Activated T-cell treated with anti-CD3 and anti-CD28 coated beads, Interleukin-2, amount 50 U/mL, for 1 hour (primary cell): ENCODE measurements around the gene HEATR5B.
"Not testable (repeated sequence)": the region's sequence is repeated elsewhere in the genome, so short reads cannot be mapped to it uniquely, and the experiment has no call there.

Experiments used
- DNase-seq: peaks from one replicate; pipeline ENCODE4 v3.0.0-alpha.2; 2020

The HEATR5B gene

GRCh38 chr2:37061013-37061711, 23.0 kb downstream of the HEATR5B start:
- DNase-seq = no peak

DNA sequence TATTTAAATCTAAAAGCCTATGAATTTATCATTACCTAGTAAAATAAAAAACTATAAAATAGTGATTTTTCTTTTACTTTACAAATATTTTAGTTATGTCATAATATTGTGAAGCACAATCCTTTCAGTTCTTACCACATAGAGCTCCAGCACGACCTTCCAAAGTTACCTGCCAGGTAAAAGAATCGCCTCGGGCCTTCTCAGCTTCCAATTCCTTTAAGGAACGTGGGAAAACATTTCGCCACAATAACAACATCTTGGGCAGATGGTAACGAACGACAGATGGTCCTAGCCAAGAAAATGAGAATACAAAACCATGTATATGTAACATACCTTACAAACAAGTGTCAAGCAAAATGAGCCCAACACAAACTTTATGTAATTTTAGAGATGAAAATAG, 23.7 kb downstream of the HEATR5B start:
- DNase-seq = no peak

- no peak for DNase-seq
Measured at GRCh38 chr2:37059841-37060240, 24.3 kb downstream of the HEATR5B start.

- DNase-seq = no peak
Measured at GRCh38 chr2:37052600-37053332, 31.4 kb downstream of the HEATR5B start.

DNA sequence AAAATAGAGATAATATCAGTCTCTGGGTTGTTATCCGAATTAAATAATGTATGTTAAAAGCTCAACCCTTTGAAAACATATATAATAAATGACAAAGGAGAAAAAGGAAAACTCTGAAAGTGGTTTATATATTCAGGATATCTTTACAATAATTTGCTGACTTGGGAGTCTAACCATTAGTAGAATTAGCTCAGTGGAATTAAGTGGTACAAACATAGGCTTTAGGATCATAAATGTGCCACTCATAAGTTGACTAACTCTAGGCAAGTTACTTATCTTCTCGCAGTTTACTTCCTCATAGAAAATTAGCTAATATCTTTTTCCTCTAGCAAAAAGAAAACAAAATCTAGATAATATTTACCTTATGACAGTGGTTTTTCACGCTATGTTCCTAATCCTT, 44.6 kb downstream of the HEATR5B start:
- no peak for DNase-seq

GRCh38 chr2:37037771-37038170, 46.4 kb downstream of the HEATR5B start:
- no peak for DNase-seq

DNA sequence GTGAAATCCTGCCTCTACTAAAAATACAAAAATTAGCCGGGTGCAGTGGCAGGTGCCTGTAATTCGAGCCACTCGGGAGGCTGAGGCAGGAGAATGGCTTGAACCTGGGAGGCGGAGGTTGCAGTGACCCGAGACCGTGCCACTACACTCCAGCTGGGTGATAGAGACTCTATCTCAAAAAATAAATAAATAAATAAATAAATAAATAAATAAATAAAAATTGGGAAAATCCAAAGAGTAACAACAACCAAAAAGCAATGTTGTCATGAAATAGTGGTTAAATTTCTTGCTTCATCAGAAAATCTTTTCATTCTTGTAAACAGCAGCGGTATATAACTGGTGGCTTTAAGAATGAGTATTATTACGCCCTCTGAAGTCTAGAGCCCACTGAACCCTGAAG, 54.4 kb downstream of the HEATR5B start:
- DNase-seq = no peak

- no peak for DNase-seq
Measured at GRCh38 chr2:37026050-37026449, 58.1 kb downstream of the HEATR5B start.

- no peak for DNase-seq
Measured at GRCh38 chr2:37020887-37021796, 63.0 kb downstream of the HEATR5B start.

GRCh38 chr2:37020212-37020886, 63.8 kb downstream of the HEATR5B start:
- no peak for DNase-seq

DNA sequence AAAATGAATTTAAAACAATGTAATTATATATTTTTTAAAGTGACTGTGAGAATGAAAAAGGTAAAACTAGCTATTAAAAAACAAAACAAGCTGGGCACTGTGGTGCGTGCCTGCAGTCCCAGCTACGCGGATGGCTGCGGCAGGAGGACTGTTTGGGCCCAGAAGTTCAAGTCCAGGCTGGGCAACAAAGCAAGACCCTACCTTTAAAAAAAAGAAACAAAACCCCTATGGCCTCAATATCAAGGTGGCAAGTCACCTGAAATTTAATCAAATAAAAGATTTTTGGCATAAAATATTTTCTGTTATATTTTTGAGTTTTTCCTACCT, 70.9 kb downstream of the HEATR5B start:
- no peak for DNase-seq

DNA sequence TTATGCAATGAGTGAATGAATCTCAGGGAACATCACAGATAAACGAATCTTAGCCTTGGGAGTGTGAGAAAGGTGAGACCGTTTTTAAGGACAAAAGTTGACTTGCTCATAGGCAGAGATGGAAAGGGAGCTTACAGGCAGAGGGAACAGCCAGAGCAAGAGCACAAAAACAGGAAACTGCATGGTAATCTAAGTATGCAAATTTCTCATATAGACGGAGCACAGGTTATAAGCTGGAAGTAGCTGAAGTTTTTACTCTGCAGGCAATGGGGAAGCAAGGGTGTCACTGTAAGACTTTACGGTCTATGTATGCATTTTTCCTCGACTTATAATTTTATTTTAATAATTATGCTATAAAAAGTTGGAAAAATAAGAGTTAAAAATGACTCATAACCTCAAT, 73.0 kb downstream of the HEATR5B start:
- no peak for DNase-seq

- DNase-seq = no peak
Measured at GRCh38 chr2:37005118-37005868, 78.9 kb downstream of the HEATR5B start.

- no peak for DNase-seq
Measured at GRCh38 chr2:37000988-37001556, 83.1 kb downstream of the HEATR5B start.

GRCh38 chr2:37000318-37000717, 83.9 kb downstream of the HEATR5B start:
- DNase-seq = no peak

GRCh38 chr2:36999416-36999815, 84.8 kb downstream of the HEATR5B start:
- DNase-seq = not testable (repeated sequence)

DNA sequence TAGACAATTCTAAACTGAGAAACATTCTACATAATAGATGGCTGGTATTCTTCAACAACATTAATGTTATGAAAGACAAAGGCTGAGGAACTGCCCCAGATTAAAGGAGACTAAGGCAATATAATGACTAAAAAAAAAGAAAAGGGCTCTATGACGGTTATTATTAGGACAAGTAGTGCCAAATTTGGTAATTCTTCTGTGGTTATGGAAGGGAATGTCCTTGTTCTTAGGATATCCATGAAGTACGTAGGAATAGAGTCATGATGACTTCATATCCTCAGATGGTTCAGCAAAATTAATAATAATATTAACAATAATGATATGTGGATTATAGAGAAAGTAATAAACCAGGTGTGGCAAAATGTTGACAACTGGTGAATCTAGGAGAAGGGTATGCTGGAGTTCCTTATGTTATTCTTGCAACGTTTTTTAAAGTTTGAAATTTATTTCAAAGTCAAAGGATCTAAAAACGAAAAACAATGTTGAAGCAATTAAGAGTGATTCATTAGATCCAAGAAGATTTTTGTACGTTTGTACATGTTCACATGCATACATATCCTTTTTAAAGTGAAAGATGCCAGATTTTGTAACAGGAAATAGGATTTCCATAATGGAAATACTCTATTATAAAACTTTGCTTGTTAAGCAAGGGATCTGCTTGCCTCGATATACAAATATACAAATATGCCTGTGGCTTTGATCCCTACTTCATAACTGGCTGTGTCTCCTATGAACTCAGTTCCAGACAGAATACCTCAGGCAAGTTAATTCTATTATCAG, 90.1 kb downstream of the HEATR5B start:
- no peak for DNase-seq

GRCh38 chr2:36988008-36988407, 96.2 kb downstream of the HEATR5B start:
- no peak for DNase-seq

DNA sequence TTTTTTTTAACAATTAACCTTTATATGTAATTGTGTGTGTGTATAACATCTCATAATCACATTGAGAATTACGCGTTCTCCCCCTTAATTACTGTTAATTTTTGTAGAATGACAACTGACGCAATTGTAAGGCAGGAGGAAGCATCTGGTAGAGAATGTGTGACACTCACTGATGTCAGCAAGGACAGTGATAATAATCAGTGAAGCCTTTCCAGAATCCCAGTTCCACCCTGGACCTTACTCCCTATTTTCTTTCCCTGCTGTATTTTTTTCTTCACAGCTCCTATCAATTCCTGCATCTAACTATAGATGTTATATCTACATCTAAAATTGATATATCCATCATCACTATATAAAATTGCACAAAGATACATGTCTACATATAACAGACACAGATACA, 101.7 kb downstream of the HEATR5B start:
- DNase-seq = no peak

DNA sequence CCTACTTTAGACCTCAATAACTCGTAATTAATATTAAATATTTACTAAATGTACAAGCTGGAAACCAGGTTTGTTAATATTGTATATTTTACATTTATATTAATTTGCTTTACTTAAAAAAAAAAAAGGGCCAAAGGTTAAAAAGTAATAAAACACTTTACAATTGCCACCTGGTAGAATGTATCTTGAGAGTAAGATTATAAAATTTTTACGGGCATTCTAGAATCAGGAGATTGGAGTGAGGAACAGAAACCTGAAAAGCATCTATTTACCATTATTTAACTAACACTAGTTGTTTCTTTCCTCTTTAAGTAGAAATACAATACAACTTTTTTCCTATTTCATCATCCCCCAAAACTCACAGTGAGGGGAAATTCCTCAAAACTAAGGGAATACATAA, 102.3 kb downstream of the HEATR5B start:
- DNase-seq = no peak

DNA sequence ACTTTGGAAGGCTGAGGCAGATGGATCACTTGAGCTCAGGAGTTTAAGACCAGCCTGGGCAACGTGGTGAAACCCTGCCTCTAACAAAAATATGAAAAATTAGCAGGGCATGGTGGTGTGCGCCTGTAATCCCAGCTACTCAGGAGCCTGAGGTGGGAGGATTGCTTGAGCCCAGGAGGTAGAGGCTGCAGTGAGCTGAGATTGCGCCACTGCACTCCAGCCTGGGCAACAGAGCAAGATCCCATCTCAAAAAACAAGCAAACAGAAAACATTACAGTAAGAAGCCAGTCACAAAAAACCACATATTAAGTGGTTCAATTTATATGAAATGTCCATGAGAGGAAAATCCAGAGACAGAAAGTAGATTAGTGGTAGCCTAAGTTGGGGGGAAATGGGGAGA, 105.2 kb downstream of the HEATR5B start:
- DNase-seq = not testable (repeated sequence)
